ENCODE data around the gene ARHGAP28.

ARHGAP28 gene

GRCh38 chr18:6743999-6744398, 14.5 kb downstream of the ARHGAP28 start:
- no peaks in the 10 kb centered on the region for H3K4me1 Mint-ChIP-seq

GRCh38 chr18:6744816-6745455, 15.4 kb downstream of the ARHGAP28 start:
- no peak for ATAC-seq (ENCODE audit: low read depth)
- H3K9me3 Mint-ChIP-seq: peaks cover 5% of the 10 kb centered on the region
- H3K4me3 Mint-ChIP-seq: no peak overlapping the region
- no peak for DNase-seq (ENCODE audit: low spot score in 2 of 2)
- H3K27me3 Mint-ChIP-seq: no peaks in the 10 kb centered on the region
- H3K27ac Mint-ChIP-seq: no peak overlapping the region
- no peaks in the 10 kb centered on the region for H3K36me3 Mint-ChIP-seq
- H3K4me1 Mint-ChIP-seq: no peaks in the 10 kb centered on the region

More at GRCh38 chr18:6743999-6744398, 14.5 kb downstream of the ARHGAP28 start:
- Mint-ChIP-seq H3K9me3 (peaks cover 5% of the 10 kb centered on the region), H3K36me3 (no peaks in the 10 kb centered on the region), H3K27me3 (no peaks in the 10 kb centered on the region), H3K27ac (no peak overlapping the region), H3K4me3 (no peak overlapping the region)
- ATAC-seq (ENCODE audit: low read depth): no peak
- DNase-seq (ENCODE audit: low spot score in 2 of 2): no peak

- H3K4me1 Mint-ChIP-seq: no peaks in the 10 kb centered on the region
- DNase-seq (ENCODE audit: low spot score in 2 of 2): no peak
- H3K27ac Mint-ChIP-seq: no peak overlapping the region
- no peak overlapping the region for H3K4me3 Mint-ChIP-seq
- H3K36me3 Mint-ChIP-seq: no peaks in the 10 kb centered on the region
- H3K9me3 Mint-ChIP-seq: peaks cover 7% of the 10 kb centered on the region
- ATAC-seq (ENCODE audit: low read depth): no peak
- no peaks in the 10 kb centered on the region for H3K27me3 Mint-ChIP-seq
These were observed 16.1 kb downstream of the ARHGAP28 start for GRCh38 chr18:6745504-6746031.

- Mint-ChIP-seq H3K4me1 (no peaks in the 10 kb centered on the region), H3K36me3 (no peaks in the 10 kb centered on the region), H3K27me3 (no peaks in the 10 kb centered on the region), H3K27ac (no peak overlapping the region), H3K9me3 (peaks cover 7% of the 10 kb centered on the region), H3K4me3 (no peak overlapping the region)
- ATAC-seq (ENCODE audit: low read depth): no peak
- DNase-seq (ENCODE audit: low spot score in 2 of 2): no peak
These were observed 17.0 kb downstream of the ARHGAP28 start for GRCh38 chr18:6746386-6746960.

DNA sequence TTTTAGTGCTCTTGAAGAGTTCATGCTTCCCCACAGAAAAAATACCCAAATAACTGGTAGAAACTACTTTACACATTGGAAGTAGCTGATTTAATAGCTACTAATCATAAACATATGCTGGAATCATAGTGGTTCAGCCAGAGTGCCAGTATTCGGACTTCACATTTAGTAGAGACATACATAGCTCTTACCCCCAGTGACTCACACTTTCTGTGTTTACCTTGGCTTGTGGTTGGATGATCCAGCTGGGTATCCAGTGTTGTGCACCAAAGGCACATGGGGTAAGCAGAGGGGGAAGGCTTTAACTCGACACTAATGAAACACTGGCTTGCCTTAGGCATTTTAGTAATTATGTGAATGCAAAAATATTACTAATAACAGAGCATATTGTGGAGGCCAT, 18.1 kb downstream of the ARHGAP28 start:
- no peaks in the 10 kb centered on the region for H3K36me3 Mint-ChIP-seq
- peaks cover 6% of the 10 kb centered on the region for H3K9me3 Mint-ChIP-seq
- DNase-seq (ENCODE audit: low spot score in 2 of 2): no peak
- ATAC-seq (ENCODE audit: low read depth): no peak
- H3K4me3 Mint-ChIP-seq: no peak overlapping the region
- no peaks in the 10 kb centered on the region for H3K4me1 Mint-ChIP-seq
- no peaks in the 10 kb centered on the region for H3K27me3 Mint-ChIP-seq
- H3K27ac Mint-ChIP-seq: no peak overlapping the region

GRCh38 chr18:6748241-6748640, 18.7 kb downstream of the ARHGAP28 start:
- Mint-ChIP-seq H3K27ac (no peak overlapping the region), H3K4me1 (no peaks in the 10 kb centered on the region), H3K9me3 (peaks cover 8% of the 10 kb centered on the region), H3K4me3 (no peak overlapping the region), H3K27me3 (no peaks in the 10 kb centered on the region), H3K36me3 (no peaks in the 10 kb centered on the region)
- DNase-seq (ENCODE audit: low spot score in 2 of 2) (no peak), ATAC-seq (ENCODE audit: low read depth) (no peak)

GRCh38 chr18:6750411-6750810, 20.9 kb downstream of the ARHGAP28 start:
- H3K4me3 Mint-ChIP-seq: no peak overlapping the region
- DNase-seq (ENCODE audit: low spot score in 2 of 2): no peak
- no peak overlapping the region for H3K27ac Mint-ChIP-seq
- no peaks in the 10 kb centered on the region for H3K27me3 Mint-ChIP-seq
- no peak for ATAC-seq (ENCODE audit: low read depth)
- no peaks in the 10 kb centered on the region for H3K36me3 Mint-ChIP-seq
- peaks cover 8% of the 10 kb centered on the region for H3K9me3 Mint-ChIP-seq
- no peaks in the 10 kb centered on the region for H3K4me1 Mint-ChIP-seq

GRCh38 chr18:6751222-6751621, 21.7 kb downstream of the ARHGAP28 start:
- Mint-ChIP-seq H3K4me1 (no peaks in the 10 kb centered on the region), H3K36me3 (no peaks in the 10 kb centered on the region), H3K27ac (no peak overlapping the region), H3K4me3 (no peak overlapping the region), H3K9me3 (peaks cover 8% of the 10 kb centered on the region), H3K27me3 (no peaks in the 10 kb centered on the region)
- no peak for ATAC-seq (ENCODE audit: low read depth)
- DNase-seq (ENCODE audit: low spot score in 2 of 2): no peak

- no peaks in the 10 kb centered on the region for H3K4me1 Mint-ChIP-seq
- H3K9me3 Mint-ChIP-seq: peaks cover 6% of the 10 kb centered on the region
- H3K27ac Mint-ChIP-seq: no peak overlapping the region
- DNase-seq (ENCODE audit: low spot score in 2 of 2): no peak
- no peak for ATAC-seq (ENCODE audit: low read depth)
- no peaks in the 10 kb centered on the region for H3K36me3 Mint-ChIP-seq
- no peaks in the 10 kb centered on the region for H3K27me3 Mint-ChIP-seq
- H3K4me3 Mint-ChIP-seq: no peak overlapping the region
These were observed 22.8 kb downstream of the ARHGAP28 start for GRCh38 chr18:6752202-6752860.

DNA sequence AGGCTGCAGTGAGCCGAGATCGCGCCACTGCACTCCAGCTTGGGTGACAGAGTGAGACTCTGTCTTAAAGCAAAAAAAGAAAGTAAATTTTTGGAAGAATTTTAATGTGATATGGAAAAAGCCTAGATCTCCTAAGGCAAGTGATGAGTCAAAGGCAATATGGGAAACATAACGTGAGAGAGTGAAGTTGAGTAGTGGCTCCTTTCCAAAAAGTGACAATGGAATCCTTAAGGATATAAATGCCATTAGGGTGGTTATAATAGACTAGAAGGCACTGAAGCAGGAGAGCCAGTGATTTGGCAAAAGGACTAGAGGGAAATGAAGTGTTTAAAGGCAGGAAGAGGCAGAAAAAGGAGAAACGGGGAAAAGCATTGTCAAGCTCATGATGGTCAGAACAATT, 25.6 kb downstream of the ARHGAP28 start:
- no peaks in the 10 kb centered on the region for H3K36me3 Mint-ChIP-seq
- no peaks in the 10 kb centered on the region for H3K4me1 Mint-ChIP-seq
- H3K9me3 Mint-ChIP-seq: peaks cover 6% of the 10 kb centered on the region
- DNase-seq (ENCODE audit: low spot score in 2 of 2) (no peak), ATAC-seq (ENCODE audit: low read depth) (no peak)
- no peak overlapping the region for H3K27ac Mint-ChIP-seq
- H3K27me3 Mint-ChIP-seq: no peaks in the 10 kb centered on the region
- H3K4me3 Mint-ChIP-seq: no peak overlapping the region

GRCh38 chr18:6757931-6758330, 28.4 kb downstream of the ARHGAP28 start:
- Mint-ChIP-seq H3K27me3 (no peaks in the 10 kb centered on the region), H3K36me3 (no peaks in the 10 kb centered on the region), H3K4me3 (no peak overlapping the region), H3K27ac (no peak overlapping the region), H3K9me3 (peaks cover 5% of the 10 kb centered on the region), H3K4me1 (no peaks in the 10 kb centered on the region)
- DNase-seq (ENCODE audit: low spot score in 2 of 2) (no peak), ATAC-seq (ENCODE audit: low read depth) (no peak)

DNA sequence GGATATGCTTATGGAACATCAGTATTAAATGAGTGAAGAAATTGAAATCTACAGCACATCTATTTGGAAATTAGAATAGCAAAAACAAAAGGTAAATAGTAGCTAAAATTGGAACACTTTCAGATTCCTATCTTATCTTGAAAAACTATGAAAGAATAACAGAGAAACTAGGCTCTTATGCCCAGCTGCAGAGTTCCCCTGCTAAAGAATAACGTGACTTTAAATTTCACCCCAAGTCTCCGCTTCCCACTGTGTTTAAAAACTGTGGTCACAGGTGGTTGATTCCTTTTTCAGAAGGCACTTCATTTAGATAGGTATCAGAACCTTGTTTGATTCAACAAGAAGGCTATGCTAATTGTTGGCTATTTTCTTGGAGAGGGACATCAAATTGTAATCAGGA, 30.1 kb downstream of the ARHGAP28 start:
- ATAC-seq (ENCODE audit: low read depth) (no peak), DNase-seq (ENCODE audit: low spot score in 2 of 2) (no peak)
- H3K4me1 Mint-ChIP-seq: no peaks in the 10 kb centered on the region
- H3K27me3 Mint-ChIP-seq: no peaks in the 10 kb centered on the region
- H3K9me3 Mint-ChIP-seq: peaks cover 5% of the 10 kb centered on the region
- no peaks in the 10 kb centered on the region for H3K36me3 Mint-ChIP-seq
- no peak overlapping the region for H3K27ac Mint-ChIP-seq
- H3K4me3 Mint-ChIP-seq: no peak overlapping the region

DNA sequence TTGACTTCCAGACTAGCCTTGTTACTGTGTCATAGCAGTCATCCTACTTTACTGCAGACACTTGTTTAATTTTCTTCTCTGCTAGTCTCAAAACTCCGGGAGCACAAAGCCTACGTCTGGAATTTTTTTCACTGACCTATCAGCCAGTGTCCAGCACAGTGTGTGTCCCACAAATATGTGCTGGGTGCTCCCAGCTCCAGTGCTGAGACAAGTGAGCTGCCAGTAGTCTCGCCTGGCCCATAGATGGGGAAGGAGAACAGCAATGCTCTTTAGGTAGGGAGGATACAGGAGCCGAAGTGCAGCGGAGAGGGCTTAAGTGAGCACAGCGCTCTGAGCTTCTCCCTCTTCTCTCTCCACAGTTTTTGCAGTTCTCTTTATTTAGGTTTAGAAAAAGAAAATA, 34.0 kb downstream of the ARHGAP28 start:
- ATAC-seq (ENCODE audit: low read depth) (no peak), DNase-seq (ENCODE audit: low spot score in 2 of 2) (no peak)
- Mint-ChIP-seq H3K27me3 (no peaks in the 10 kb centered on the region), H3K4me3 (no peak overlapping the region), H3K27ac (no peak overlapping the region), H3K4me1 (no peaks in the 10 kb centered on the region), H3K36me3 (no peaks in the 10 kb centered on the region), H3K9me3 (peaks cover 10% of the 10 kb centered on the region)

DNA sequence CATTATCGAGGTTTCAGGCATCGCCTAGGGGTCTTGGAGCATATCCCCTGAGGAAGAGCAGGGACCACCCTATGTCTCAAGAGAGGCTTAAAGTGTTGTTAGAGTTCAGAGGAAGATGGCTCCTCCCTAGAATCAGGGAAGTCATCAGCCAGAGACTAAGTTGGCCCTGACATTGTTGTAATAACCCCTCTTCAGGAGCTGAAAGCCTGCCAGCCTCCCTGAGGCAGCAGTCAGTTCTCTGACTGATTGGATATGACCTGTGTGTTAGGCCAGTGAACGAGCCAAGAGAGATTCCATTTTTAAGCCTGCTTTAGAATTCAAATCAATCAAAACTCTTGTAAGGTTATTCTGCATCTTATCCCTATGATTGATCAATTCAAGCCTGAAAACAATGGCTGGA, 34.9 kb downstream of the ARHGAP28 start:
- no peak overlapping the region for H3K4me3 Mint-ChIP-seq
- DNase-seq (ENCODE audit: low spot score in 2 of 2) (no peak), ATAC-seq (ENCODE audit: low read depth) (no peak)
- no peak overlapping the region for H3K27ac Mint-ChIP-seq
- H3K4me1 Mint-ChIP-seq: no peaks in the 10 kb centered on the region
- no peaks in the 10 kb centered on the region for H3K36me3 Mint-ChIP-seq
- no peaks in the 10 kb centered on the region for H3K27me3 Mint-ChIP-seq
- H3K9me3 Mint-ChIP-seq: peaks cover 10% of the 10 kb centered on the region
